Panc1 (cell line): ENCODE data around the gene HOXA7. TPM values are rescaled to one million over a fixed set of nuclear protein-coding genes. Genes with fewer than 3 reads are reported as not detected.

Experiments used
- ATAC-seq: fragments of 200-7000 bp; cut with Tn5 transposase; 2 replicates; pipeline ENCODE4 v1.9.1; 2020; ENCODE audit warnings: mild to moderate bottlenecking, moderate library complexity
- BruUV-seq: library from RNA; stranded (reverse); fragments of 400-500 nt; replicated peaks from 2 replicates; lab custom pipeline; 2021; lab: Mats Ljungman, UMichigan
- CTCF ChIA-PET: fragments of 300-600 bp; sonication (Branson Sonifier 250); formaldehyde crosslinking; loops from one replicate; lab custom pipeline; 2022; ENCODE audit warnings: antibody characterized with exemption; lab: Charles Lee
- POLR2A ChIA-PET: fragments of 300-600 bp; sonication (Branson Sonifier 250); formaldehyde crosslinking; loops from one replicate; lab custom pipeline; 2022; ENCODE audit warnings: antibody characterized with exemption; lab: Charles Lee
- DNase-seq: peaks from one replicate; pipeline ENCODE4 v3.0.0-alpha.2; 2010; ENCODE audit warnings: low read depth, low spot score
- H3K27ac ChIP-seq: 2 replicates; pipeline ENCODE4 v1.5.1; 2011; ENCODE audit warnings: mild to moderate bottlenecking, low read length, inconsistent platforms
- H3K27me3 ChIP-seq: fragments of 200-500 bp; sonication (Bioruptor generic); 2 replicates; pipeline ENCODE4 v1.6.0; 2014; ENCODE audit warnings: low read length, inconsistent platforms; ENCODE audit not compliant: control insufficient read depth, insufficient read depth
- H3K36me3 ChIP-seq: fragments of 200-500 bp; sonication (Bioruptor generic); 2 replicates; pipeline ENCODE4 v1.5.1; 2014; ENCODE audit warnings: inconsistent platforms, mild to moderate bottlenecking, low read length, moderate library complexity; ENCODE audit not compliant: control insufficient read depth, insufficient read depth
- H3K4me1 ChIP-seq: 2 replicates; pipeline ENCODE4 v1.5.1; 2011; ENCODE audit warnings: inconsistent platforms, mild to moderate bottlenecking, low read length, moderate library complexity; ENCODE audit not compliant: control insufficient read depth, insufficient read depth
- H3K4me3 ChIP-seq, 2 experiments: 2 replicates each; pipeline ENCODE4 v1.5.1; 2011 to 2012; ENCODE audit warnings: low read depth in 2 of 2, low read length in 2 of 2, mild to moderate bottlenecking in 2 of 2, inconsistent platforms in 1 of 2, moderate library complexity in 1 of 2
- H3K9me3 ChIP-seq: fragments of 200-500 bp; sonication (Bioruptor generic); 2 replicates; pipeline ENCODE4 v1.5.1; 2014; ENCODE audit warnings: low read depth, mild to moderate bottlenecking, inconsistent platforms, low read length, moderate library complexity; ENCODE audit not compliant: control insufficient read depth, insufficient read depth
- SIN3A ChIP-seq: IDR thresholded peaks from 2 replicates; pipeline ENCODE4 v1.6.1; 2012; ENCODE audit warnings: low read depth, mild to moderate bottlenecking, low read length, moderate library complexity, borderline replicate concordance; ENCODE audit not compliant: insufficient read depth
- TCF7L2 ChIP-seq: IDR thresholded peaks from 2 replicates; pipeline ENCODE4 v1.6.1; 2011; ENCODE audit warnings: mild to moderate bottlenecking, low read depth, low read length, inconsistent platforms
- in situ Hi-C: cut with HindIII; loops from 2 replicates; pipeline ENCODE4 v1.10.0; 2016; ENCODE audit warnings: low sequenced_read_pairs, low pct_unique_long_range_greater_than_20kb
- intact Hi-C: fragments of 100-400 bp; cut with micrococcal nuclease; formaldehyde crosslinking; loops from one replicate; pipeline ENCODE4 v1.10.0; 2022; ENCODE audit not compliant: unreplicated experiment
- total RNA-seq: library from RNA; stranded (reverse); gene quantifications from one replicate; pipeline ENCODE4 v1.2.1, GENCODE V29; 2021; ENCODE audit not compliant: unreplicated experiment
- TF ChIP-seq, protein P1 (sequence below): fragments of 450-650 bp; IDR thresholded peaks from 2 replicates; pipeline ENCODE4 v1.5.1; 2017; ENCODE audit warnings: mild to moderate bottlenecking
- TF ChIP-seq, protein P2 (sequence below), 2 experiments: IDR thresholded peaks; 2 replicates each; pipeline ENCODE4 v1.6.1; 2011 to 2012; ENCODE audit warnings: low read depth in 2 of 2, control low read depth in 1 of 2, low read length in 1 of 2, mild to moderate bottlenecking in 1 of 2, moderate library complexity in 1 of 2; ENCODE audit not compliant: insufficient read depth in 1 of 2

The HOXA7 gene
- total RNA-seq, 1 experiment from 2014 or later = not detected

DNA sequence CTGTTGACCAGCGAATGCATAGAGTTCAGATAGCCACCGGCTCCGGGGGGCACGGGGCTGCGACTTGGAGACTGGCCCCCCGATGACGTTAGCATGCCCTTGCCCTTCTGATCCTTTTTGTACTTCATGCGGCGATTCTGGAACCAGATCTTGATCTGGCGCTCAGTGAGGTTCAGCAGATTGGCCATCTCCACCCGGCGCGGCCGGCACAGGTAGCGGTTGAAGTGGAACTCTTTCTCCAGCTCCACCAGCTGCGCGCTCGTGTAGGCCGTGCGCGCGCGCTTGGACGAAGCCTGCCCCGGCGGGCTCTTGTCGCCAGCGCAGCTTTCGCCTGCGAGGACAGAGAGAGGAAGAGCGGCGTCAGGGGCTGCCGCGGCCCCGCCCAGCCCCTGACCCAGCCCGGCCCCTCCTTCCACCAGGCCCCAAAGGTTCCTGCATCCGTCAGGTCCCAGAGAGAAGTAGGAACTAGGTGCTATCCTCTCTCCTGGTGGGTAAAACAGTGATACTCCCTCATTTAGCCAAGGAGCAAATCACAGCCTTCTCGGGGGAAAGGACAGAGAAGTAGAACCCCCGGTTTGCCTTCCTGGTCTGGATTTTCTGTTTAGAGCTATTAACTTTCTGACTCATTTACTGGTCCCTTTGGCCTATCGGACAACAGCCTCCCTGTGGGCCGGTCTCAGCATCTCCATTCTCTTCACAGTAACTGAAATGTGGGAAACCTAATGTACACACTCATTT, 47.9 kb downstream of the HOXA7 start:
- ChIA-PET POLR2A (no interaction called here), CTCF (interaction anchor here (1.4 kb wide), 1 partner anchor 10 kb away, joined by 5 read pairs; no protein-coding TSS in a partner anchor)
- no peaks in the 10 kb centered on the region for H3K9me3 ChIP-seq
- H3K27ac ChIP-seq = peak overlapping the region; percentile 90
- H3K4me1 ChIP-seq = peaks cover 67% of the 10 kb centered on the region
- DNase-seq (no peak), ATAC-seq (no peak)
- H3K36me3 ChIP-seq = 0 out of 2 replicates have a peak, but pooled peaks cover 2% of the 10 kb centered on the region
- in situ Hi-C loops = no loop called here
- TF ChIP-seq TCF7L2 = no peak
- TF ChIP-seq SIN3A = no peak
- TF ChIP-seq, protein P1, sequence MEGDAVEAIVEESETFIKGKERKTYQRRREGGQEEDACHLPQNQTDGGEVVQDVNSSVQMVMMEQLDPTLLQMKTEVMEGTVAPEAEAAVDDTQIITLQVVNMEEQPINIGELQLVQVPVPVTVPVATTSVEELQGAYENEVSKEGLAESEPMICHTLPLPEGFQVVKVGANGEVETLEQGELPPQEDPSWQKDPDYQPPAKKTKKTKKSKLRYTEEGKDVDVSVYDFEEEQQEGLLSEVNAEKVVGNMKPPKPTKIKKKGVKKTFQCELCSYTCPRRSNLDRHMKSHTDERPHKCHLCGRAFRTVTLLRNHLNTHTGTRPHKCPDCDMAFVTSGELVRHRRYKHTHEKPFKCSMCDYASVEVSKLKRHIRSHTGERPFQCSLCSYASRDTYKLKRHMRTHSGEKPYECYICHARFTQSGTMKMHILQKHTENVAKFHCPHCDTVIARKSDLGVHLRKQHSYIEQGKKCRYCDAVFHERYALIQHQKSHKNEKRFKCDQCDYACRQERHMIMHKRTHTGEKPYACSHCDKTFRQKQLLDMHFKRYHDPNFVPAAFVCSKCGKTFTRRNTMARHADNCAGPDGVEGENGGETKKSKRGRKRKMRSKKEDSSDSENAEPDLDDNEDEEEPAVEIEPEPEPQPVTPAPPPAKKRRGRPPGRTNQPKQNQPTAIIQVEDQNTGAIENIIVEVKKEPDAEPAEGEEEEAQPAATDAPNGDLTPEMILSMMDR = no peak
- intact Hi-C loops = no loop called here
- H3K4me3 ChIP-seq = no peak overlapping the region
- no TSS peak for BruUV-seq
- H3K27me3 ChIP-seq = no peaks in the 10 kb centered on the region

DNA sequence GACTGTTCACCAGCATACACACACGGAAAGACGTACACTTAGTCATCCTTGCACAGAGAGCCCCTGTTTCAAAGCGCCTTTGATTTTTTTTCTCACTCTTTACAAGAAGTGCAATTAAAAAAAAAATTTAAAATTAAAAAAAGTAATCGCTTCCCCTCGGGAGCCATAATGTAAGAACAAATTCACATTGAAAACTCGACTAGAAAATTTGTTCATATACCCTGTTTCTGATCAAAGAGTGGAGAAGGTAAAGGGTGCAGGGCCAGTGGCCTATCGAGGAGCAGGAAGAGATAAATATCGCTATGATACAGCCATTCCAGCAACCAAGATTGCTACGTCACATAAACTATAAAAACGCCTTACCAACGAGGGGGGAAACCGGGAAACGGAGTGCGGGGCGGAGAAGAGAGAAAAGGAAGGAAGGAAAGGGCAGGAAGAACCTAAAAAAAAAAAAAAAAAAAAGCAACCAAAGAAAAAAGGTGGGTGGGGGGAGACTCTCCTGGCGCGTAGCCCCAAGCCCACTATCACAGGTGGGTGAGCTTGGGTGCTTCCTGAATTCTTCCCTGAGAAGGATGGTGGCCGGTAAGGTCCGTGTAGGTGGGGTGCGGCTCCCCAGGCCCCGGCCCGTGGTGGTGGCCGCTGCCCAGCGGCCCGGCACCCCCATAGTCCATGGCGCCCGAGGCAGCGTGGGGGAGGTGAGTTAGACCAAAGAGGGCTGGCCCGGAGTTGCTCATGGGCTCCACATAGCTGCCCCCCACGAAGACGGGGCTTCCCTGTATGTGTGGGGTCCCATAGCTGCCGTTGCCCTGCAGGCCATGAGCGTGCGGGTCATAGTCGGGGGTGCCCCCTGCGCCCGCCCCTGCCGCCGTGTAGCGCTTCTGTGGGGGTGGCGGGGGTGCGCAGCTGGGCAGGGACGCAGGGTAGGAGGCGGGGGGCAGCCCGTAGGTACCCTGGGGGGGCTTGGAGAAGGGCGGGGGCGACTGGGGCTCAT, 48.8 kb downstream of the HOXA7 start:
- TF ChIP-seq, protein P1 = no peak
- TF ChIP-seq SIN3A = no peak
- in situ Hi-C loops = no loop called here
- no peak for ATAC-seq
- 0 out of 2 replicates have a peak, but pooled peaks cover 2% of the 10 kb centered on the region for H3K36me3 ChIP-seq
- intact Hi-C loops = no loop called here
- H3K27me3 ChIP-seq = no peaks in the 10 kb centered on the region
- no peak for DNase-seq
- CTCF ChIA-PET = no interaction called here
- H3K9me3 ChIP-seq = no peaks in the 10 kb centered on the region
- peaks cover 76% of the 10 kb centered on the region for H3K4me1 ChIP-seq
- BruUV-seq = no TSS peak
- peak overlapping the region; percentile 2; the same call in 1 of the 2 replicates for H3K27ac ChIP-seq
- H3K4me3 ChIP-seq = no peak overlapping the region
- POLR2A ChIA-PET = no interaction called here

DNA sequence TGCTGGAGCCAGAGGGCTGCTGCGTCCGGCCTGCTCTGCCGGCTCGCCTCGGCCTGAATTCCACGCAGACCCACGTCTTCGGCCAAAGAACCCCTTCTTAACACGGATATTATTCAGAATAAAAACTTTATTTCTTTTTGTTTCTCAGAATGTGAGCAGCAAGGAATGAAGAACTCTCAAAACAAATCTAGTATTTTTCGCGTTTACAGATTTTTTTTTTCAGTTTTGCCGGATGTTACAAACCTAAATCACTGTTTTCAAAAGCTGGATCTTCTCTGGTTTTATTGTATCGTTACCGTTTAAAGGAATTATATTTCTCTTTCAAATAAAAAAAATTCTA, 49.6 kb downstream of the HOXA7 start:
- intact Hi-C loops (no loop called here), in situ Hi-C loops (no loop called here)
- H3K27ac ChIP-seq = peak overlapping the region; percentile 2
- H3K9me3 ChIP-seq = no peaks in the 10 kb centered on the region
- ATAC-seq = no peak
- no peaks in the 10 kb centered on the region for H3K27me3 ChIP-seq
- TF ChIP-seq, protein P2, sequence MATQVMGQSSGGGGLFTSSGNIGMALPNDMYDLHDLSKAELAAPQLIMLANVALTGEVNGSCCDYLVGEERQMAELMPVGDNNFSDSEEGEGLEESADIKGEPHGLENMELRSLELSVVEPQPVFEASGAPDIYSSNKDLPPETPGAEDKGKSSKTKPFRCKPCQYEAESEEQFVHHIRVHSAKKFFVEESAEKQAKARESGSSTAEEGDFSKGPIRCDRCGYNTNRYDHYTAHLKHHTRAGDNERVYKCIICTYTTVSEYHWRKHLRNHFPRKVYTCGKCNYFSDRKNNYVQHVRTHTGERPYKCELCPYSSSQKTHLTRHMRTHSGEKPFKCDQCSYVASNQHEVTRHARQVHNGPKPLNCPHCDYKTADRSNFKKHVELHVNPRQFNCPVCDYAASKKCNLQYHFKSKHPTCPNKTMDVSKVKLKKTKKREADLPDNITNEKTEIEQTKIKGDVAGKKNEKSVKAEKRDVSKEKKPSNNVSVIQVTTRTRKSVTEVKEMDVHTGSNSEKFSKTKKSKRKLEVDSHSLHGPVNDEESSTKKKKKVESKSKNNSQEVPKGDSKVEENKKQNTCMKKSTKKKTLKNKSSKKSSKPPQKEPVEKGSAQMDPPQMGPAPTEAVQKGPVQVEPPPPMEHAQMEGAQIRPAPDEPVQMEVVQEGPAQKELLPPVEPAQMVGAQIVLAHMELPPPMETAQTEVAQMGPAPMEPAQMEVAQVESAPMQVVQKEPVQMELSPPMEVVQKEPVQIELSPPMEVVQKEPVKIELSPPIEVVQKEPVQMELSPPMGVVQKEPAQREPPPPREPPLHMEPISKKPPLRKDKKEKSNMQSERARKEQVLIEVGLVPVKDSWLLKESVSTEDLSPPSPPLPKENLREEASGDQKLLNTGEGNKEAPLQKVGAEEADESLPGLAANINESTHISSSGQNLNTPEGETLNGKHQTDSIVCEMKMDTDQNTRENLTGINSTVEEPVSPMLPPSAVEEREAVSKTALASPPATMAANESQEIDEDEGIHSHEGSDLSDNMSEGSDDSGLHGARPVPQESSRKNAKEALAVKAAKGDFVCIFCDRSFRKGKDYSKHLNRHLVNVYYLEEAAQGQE (IDR thresholded peaks at IDR 0.05; ENCODE audit: insufficient read depth in 1 of 2, low read depth in 2 of 2, low read length in 1 of 2) = no peak
- TF ChIP-seq, protein P1 = no peak
- H3K4me1 ChIP-seq = peaks cover 75% of the 10 kb centered on the region
- BruUV-seq = no TSS peak
- CTCF ChIA-PET = no interaction called here
- H3K36me3 ChIP-seq = 0 out of 2 replicates have a peak, but pooled peaks cover 2% of the 10 kb centered on the region
- DNase-seq = no peak
- no peak overlapping the region for H3K4me3 ChIP-seq
- POLR2A ChIA-PET = no interaction called here
